OCI-LY7 (cell line): ENCODE measurements around the gene S100Z.

Experiments used
- CTCF ChIP-seq: fragments of 200-600 bp; sonication (generic); conservative IDR thresholded peaks from 2 replicates; pipeline ENCODE4 v1.5.1; 2014; ENCODE audit warnings: mild to moderate bottlenecking, antibody characterized with exemption, low read length, moderate library complexity, mixed read lengths
- EZH2phosphoT487 ChIP-seq: fragments of 200-600 bp; sonication (generic); IDR thresholded peaks from 2 replicates; pipeline ENCODE4 v1.6.1; 2018; ENCODE audit warnings: low read depth, borderline replicate concordance, mild to moderate bottlenecking, mixed run types, antibody characterized with exemption, low read length, moderate library complexity, mixed read lengths

GRCh38 chr5:76930083-76930482 lies 80.3 kb downstream of the S100Z start:
- no peak for TF ChIP-seq CTCF
- no peak for TF ChIP-seq EZH2phosphoT487
